Renal cortex interstitium (tissue), 11 donors: Measurements from ENCODE around the gene STARD3NL. TPM values are rescaled to one million over a fixed set of nuclear protein-coding genes. Genes with fewer than 3 reads are reported as not detected.
A peak's percentile ranks its signal among the peaks of the same experiment; 100 is the strongest.
"Not testable (repeated sequence)": the region's sequence is repeated elsewhere in the genome, so short reads cannot be mapped to it uniquely, and the experiment has no call there.

Source experiments
- DNase-seq, 11 donors: peaks; one replicate each; pipeline ENCODE4 v3.0.0-alpha.2; 2013; ENCODE audit warnings: low read depth in 9 of 11, low spot score in 4 of 11; ENCODE audit errors: extremely low read depth in 1 of 11
- polyA plus RNA-seq, 3 donors: library from polyadenylated mRNA; unstranded; fragments of 120-200 nt; gene quantifications; one replicate each; pipeline ENCODE4 v1.2.1, GENCODE V29; 2013; ENCODE audit not compliant: insufficient read length in 3 of 3

Gene STARD3NL
- polyA plus RNA-seq, 3 donors, result 59.8 to 69.1 (median 62.0) TPM

DNA sequence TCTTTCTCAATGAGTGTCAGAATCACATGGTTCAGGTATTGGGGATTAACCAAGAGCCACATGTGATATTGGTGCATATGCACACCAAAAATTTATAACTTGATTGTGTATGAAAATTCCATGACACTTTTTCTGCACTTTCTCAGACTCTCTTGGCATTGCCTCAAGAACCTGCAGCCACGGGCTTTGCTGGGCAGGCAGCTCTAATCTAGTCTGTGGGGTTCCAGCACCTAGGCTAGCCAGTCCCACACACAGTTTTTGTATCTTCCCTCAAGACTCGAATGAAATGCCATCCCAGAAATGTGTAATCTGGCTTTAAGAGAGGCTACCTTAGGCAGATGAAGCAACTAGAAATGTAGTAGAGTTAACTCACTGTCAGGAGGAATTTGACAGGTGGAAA lies 21.7 kb downstream of the STARD3NL start:
- no peak for DNase-seq

DNA sequence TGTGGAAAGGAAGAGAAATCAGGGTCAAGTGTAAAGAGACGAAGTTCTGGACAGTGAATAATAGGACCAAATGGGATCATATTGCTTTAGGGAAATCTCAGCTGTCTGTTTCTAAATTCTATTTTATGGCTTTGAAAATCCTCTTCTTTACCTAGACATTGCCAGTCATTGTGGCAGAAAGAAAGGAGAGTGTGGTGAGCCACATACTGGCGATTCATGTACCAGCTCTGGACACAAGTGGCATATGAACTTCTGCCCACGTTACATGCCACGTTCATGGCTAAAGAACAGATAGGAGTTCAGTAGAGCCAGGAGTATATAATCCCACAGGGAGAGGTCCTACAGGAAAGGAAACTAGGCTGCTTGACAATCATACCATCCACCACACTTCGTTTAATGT lies 28.0 kb downstream of the STARD3NL start:
- no peak for DNase-seq

DNA sequence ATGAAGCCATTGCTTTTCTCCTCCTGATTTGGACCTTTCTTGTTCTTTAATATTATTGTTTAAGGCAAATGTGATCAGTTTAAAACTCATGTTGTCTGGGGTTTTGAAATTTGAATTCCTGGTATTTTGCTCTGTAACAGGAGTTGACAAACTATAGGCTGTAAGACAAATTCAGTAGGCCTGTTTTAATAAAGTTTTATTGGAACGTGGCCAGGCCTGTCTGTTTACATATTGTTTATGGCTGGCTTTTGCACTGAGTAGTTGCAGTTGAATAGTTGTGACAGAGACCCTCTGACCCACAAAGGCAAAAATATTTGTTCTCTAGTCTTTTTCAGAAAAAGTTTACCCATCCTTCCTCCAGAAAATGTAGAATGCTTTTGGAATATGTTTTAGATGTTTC lies 29.8 kb downstream of the STARD3NL start:
- no peak for DNase-seq

DNA sequence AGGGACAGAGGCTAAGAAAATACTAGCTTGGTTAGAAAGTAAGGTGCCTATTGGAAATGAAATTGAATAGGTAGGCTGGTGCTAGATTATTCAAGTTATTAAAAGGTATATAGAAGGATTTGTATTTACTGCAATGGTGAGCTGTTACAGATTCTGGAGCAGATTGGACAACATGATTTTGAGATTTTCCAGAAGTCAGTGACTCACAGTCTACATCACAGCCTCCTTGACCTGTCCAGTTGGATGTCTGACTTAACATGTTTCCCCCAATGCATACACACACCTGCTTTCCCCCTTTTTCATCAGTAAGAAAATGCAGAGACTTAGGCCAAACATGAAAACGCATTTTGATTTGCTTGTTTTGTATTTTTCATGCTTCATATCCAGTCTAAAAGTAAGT lies 33.4 kb downstream of the STARD3NL start:
- no peak for DNase-seq

- DNase-seq, result no peak
Observed at GRCh38 chr7:38211940-38212339, 33.9 kb downstream of the STARD3NL start.

DNA sequence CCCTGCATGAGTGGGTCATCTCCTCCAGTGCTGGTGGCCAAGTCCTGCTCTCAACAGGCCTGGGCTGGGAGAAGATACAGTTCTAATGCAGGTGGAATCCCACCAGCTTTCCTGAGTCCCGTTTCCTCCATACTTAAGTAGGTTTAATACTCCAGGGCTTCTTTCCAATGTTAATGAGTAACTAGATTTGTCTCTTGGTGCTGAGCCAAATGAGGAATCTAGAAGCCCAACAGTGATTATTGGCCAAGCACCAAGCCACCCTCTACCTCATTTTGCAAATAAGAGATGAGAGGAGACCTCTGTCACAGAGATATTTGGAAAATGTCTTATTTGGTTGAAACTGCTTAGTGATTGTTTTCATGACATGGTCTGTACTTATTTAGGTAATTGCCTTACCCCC lies 37.1 kb downstream of the STARD3NL start:
- DNase-seq, result peak in 1 of 11 donors; percentile 37

DNA sequence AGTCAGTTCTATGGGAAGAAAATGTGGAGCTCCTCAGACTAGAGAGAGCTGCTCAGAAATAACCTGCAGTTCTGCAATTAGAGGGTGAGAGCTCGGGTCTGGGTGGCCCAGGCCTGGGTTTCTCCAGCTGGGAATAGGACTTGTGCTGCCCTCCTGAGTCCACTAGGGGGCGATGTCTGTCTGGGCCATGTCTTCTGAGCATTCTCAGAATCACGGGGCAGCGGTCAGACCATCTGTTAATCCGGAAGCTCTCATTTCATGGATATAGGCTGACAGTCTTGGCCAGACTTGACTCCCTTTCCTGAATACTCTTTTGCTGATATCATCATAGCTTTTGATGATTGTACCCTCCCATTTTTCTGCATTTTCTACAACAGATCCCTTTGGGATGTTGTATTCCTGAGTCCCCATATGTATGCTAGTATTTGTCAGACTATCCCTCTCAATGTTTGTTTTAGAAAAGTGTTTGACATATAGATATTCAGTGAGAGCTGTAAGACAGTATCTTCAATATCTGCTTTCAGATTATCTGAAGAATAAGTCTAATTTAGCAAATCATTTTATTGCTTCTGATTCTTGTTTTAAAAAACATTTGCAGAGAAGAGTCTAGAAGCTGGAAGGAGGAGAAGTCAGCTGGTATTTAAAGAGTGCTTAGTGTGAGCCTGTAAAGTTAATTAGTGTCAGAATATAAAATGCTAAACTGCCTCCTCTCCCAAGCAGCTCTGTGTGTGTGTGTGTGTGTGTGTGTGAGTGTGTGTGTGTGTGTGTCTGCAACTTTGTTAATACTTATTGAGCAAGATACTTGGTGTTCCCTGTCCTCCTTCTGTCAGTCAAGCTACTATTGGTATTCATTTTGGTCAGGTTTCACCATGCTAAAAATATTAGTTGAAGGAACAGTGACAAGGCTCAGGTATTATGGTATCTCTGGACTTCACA lies 38.0 kb downstream of the STARD3NL start:
- peak; percentile 66 to 89 (median 78) for DNase-seq

- DNase-seq, result no peak
Observed at GRCh38 chr7:38217672-38218071, 39.6 kb downstream of the STARD3NL start.

GRCh38 chr7:38220452-38220851 lies 42.4 kb downstream of the STARD3NL start:
- DNase-seq, result no peak

DNA sequence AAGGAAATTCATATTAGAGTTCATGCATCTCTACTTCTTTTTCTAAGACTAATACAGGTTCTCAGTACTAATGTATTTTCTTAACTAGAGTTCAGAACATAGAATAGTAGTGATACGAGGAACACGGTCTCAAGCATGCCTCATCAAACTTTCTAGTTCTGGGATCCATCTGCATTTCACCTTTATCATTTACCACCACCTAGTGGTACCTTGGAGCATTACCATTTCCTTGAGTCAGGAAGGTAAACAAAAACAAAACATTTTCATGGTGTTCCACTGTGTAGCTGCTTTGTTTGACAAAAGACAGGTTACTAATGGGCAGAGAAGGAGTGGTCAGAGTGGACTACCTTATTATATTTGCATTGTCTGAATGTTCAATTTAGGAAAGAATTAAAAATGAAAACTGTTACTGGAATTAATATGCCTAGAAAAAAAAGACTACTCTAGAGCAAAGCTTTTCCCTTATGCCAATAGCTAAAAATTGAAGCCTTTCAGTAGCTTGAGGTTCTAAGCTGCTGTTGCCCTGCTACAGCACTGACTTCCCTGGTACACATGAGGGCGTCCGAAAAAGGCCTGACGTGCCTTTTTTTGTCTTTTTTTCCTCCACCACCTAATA lies 44.5 kb downstream of the STARD3NL start:
- DNase-seq, result peak in 5 of 11 donors; percentile 36 to 57 (median 46)

- no peak for DNase-seq
Observed at GRCh38 chr7:38223306-38223705, 45.3 kb downstream of the STARD3NL start.

DNA sequence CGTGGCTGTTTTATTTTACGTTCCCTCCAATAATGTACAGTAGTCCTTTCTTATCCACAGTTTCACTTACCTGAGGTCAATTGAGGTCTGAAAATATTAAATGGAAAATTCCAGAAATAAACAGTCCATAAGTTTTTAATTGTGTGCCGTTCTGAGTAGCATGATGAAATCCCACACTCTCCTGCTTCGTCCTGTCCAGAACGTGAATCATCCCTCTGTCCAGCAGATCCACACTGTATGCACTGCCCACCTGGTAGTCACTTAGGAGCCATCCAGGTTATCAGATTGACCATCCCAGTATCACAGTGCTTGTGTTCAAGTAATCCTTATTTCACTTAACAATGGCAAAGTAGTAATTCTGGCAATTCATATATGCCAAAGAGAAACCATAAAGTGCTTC lies 46.3 kb downstream of the STARD3NL start:
- no peak for DNase-seq

- no peak for DNase-seq
Observed at GRCh38 chr7:38229386-38229785, 51.3 kb downstream of the STARD3NL start.

DNA sequence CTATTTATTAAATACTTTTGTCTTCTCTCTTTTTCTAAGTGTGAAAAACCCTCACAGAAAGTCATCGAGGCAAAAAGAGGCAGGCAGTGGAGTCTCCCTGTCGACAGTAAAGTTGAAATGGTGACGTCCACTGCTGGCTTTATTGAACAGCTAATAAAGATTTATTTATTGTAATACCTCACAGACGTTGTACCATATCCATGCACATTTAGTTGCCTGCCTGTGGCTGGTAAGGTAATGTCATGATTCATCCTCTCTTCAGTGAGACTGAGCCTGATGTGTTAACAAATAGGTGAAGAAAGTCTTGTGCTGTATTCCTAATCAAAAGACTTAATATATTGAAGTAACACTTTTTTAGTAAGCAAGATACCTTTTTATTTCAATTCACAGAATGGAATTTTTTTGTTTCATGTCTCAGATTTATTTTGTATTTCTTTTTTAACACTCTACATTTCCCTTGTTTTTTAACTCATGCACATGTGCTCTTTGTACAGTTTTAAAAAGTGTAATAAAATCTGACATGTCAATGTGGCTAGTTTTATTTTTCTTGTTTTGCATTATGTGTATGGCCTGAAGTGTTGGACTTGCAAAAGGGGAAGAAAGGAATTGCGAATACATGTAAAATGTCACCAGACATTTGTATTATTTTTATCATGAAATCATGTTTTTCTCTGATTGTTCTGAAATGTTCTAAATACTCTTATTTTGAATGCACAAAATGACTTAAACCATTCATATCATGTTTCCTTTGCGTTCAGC lies 52.0 kb downstream of the STARD3NL start:
- no peak for DNase-seq

GRCh38 chr7:38232502-38233366 lies 54.7 kb downstream of the STARD3NL start:
- no peak for DNase-seq

DNA sequence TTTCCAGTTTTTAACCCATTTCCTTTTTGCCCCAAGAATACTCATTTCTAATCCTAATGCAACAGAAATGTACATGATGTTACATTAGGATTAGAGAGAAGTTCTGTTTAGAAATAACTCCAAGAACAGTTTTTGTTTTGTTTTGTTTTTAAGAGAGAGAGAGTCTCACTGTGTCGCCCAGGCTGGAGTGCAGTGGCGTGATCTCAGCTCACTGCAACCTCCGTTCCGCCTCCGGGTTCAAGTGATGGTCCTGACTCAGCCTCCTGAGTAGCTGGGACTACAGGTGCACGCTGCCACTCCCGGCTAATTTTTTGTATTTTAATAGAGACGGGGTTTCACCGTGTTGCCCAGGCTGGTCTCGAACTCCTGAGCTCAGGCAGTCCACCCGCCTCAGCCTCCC lies 56.7 kb downstream of the STARD3NL start:
- not testable (repeated sequence) for DNase-seq

DNA sequence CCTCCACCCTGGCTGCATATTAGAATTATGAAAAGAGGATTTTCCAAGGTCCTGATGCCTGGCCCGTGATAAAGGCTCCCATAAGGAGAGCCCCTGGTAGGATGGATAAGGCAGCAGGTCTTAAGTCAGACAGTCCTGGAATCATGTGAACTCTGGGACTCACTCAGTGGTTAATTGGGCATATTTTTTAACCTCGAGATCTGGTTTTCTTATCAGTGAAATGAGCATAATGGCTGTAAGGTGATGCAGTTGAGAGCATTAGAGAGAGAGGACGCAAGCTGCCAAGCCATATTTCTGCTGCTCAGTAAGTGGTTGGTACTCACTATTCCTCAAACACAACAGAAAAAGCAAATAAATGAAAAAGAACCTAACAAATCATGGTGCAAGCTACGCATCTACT lies 57.6 kb downstream of the STARD3NL start:
- DNase-seq, result no peak

DNA sequence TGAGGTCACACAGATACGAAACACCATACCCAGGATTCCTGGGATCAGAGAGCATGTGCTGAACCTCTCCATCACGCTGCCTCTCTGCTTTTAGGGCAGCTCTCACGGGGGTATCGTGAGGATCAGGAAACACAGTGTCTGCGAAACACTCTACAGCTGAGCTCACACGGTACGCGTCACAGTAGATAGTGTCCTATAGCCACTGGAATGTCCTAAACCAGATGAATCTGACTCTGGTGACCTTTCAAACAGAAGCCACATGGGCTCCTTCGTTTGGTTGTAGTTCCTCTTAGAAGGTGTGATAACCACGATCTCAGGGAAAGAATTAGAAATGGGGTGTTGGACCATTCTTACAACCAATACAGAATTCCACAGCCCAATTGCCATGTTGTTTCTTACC lies 61.1 kb downstream of the STARD3NL start:
- not testable (repeated sequence) for DNase-seq

- no peak for DNase-seq
Observed at GRCh38 chr7:38241071-38241470, 63.0 kb downstream of the STARD3NL start.
